Measurements from ENCODE around the gene CLDN9.

DNA sequence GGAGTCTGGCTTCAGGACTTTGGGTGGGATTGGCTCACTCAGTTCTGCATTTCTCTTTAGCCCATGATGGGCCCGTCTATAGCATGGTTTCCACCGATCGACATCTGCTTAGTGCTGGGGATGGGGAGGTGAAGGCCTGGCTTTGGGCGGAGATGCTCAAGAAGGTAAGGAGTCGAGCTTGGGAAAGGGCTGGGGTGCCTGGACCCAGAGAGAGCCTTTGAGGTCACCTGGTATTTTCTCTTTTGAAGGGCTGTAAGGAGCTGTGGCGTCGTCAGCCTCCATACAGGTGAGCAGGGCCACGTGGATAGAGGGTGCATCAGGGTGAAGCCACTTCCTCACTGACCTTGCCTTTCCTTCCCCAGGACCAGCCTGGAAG is 13.3 kb downstream of the CLDN9 start:
- no peak for TF ChIP-seq POLR2A (IDR thresholded peaks at IDR 0.05; ENCODE audit: low read length)
- TF ChIP-seq GATA1 (IDR thresholded peaks at IDR 0.05; ENCODE audit: low read depth, low read length): no peak
